Neural progenitor cell (in vitro differentiated cells): Measurements from ENCODE around the gene DOCK4. TPM values are rescaled to one million over a fixed set of nuclear protein-coding genes. Genes with fewer than 3 reads are reported as not detected.

Source experiments
- DNase-seq: peaks from one replicate; pipeline ENCODE4 v3.0.0-alpha.2; 2016; ENCODE audit warnings: low spot score
- H2AFZ ChIP-seq: fragments of 200-600 bp; sonication (generic); replicated peaks from 2 replicates; pipeline ENCODE4 v1.6.1; 2016; ENCODE audit warnings: antibody characterized with exemption
- H3F3A ChIP-seq: fragments of 200-600 bp; sonication (generic); 2 replicates; pipeline ENCODE4 v1.6.1; 2016; ENCODE audit warnings: antibody characterized with exemption, low read depth
- H3K27ac ChIP-seq: fragments of 200-600 bp; sonication (generic); 2 replicates; pipeline ENCODE4 v1.5.1; 2016; ENCODE audit warnings: mild to moderate bottlenecking
- H3K27me3 ChIP-seq: fragments of 200-600 bp; sonication (generic); 2 replicates; pipeline ENCODE4 v1.6.1; 2016; ENCODE audit warnings: mild to moderate bottlenecking, moderate library complexity
- H3K36me3 ChIP-seq: fragments of 200-600 bp; sonication (generic); 2 replicates; pipeline ENCODE4 v1.5.1; 2016
- H3K4me1 ChIP-seq: fragments of 200-600 bp; sonication (generic); 2 replicates; pipeline ENCODE4 v1.6.1; 2016; ENCODE audit warnings: mixed run types
- H3K4me2 ChIP-seq: fragments of 200-600 bp; sonication (generic); 2 replicates; pipeline ENCODE4 v1.6.1; 2016
- H3K4me3 ChIP-seq: fragments of 200-600 bp; sonication (generic); 2 replicates; pipeline ENCODE4 v1.5.1; 2016
- H3K79me2 ChIP-seq: fragments of 200-600 bp; sonication (generic); 2 replicates; pipeline ENCODE4 v1.6.1; 2016; ENCODE audit warnings: low read depth
- H3K9ac ChIP-seq: fragments of 200-600 bp; sonication (generic); 2 replicates; pipeline ENCODE4 v1.6.1; 2016
- H3K9me3 ChIP-seq: fragments of 200-600 bp; sonication (generic); 2 replicates; pipeline ENCODE4 v1.5.1; 2016; ENCODE audit warnings: low read depth
- H4K20me1 ChIP-seq: fragments of 200-600 bp; sonication (generic); 2 replicates; pipeline ENCODE4 v1.6.1; 2016; ENCODE audit warnings: low read depth
- H3K27ac Mint-ChIP-seq: 3 replicates; pipeline ENCODE4 v1.8.0; 2021; ENCODE audit warnings: mixed read lengths
- H3K27me3 Mint-ChIP-seq: 2 replicates; pipeline ENCODE4 v1.8.0; 2022; ENCODE audit warnings: low read depth, mild to moderate bottlenecking, inconsistent platforms, moderate library complexity, mixed read lengths; ENCODE audit not compliant: insufficient read depth
- H3K36me3 Mint-ChIP-seq: 3 replicates; pipeline ENCODE4 v1.8.0; 2021; ENCODE audit warnings: mixed read lengths
- H3K4me1 Mint-ChIP-seq: 3 replicates; pipeline ENCODE4 v1.8.0; 2021; ENCODE audit warnings: mixed read lengths
- H3K4me3 Mint-ChIP-seq: 3 replicates; pipeline ENCODE4 v1.8.0; 2021; ENCODE audit warnings: mild to moderate bottlenecking, moderate library complexity, mixed read lengths
- H3K9me3 Mint-ChIP-seq: 3 replicates; pipeline ENCODE4 v1.8.0; 2020; ENCODE audit warnings: mixed read lengths
- EZH2 ChIP-seq: fragments of 200-600 bp; sonication (generic); IDR thresholded peaks from 2 replicates; pipeline ENCODE4 v1.6.1; 2017; ENCODE audit warnings: antibody characterized with exemption, mild to moderate bottlenecking, moderate library complexity
- EZH2phosphoT487 ChIP-seq: fragments of 200-600 bp; sonication (generic); IDR thresholded peaks from 2 replicates; pipeline ENCODE4 v1.6.1; 2017; ENCODE audit warnings: antibody characterized with exemption
- total RNA-seq: library from RNA; depleted of rRNA; stranded (reverse); fragments of >200 nt; gene quantifications from 2 replicates; pipeline ENCODE4 v1.2.3, GENCODE V29; 2015; ENCODE audit warnings: low replicate concordance
- TF ChIP-seq, protein P1 (sequence below): fragments of 200-600 bp; sonication (generic); IDR thresholded peaks from 2 replicates; pipeline ENCODE4 v1.5.1; 2017; ENCODE audit warnings: antibody characterized with exemption, mild to moderate bottlenecking

Gene DOCK4
- total RNA-seq, 1 donor from 2014 or later, result 11.4 TPM

GRCh38 chr7:111937163-111937562 lies 269.0 kb downstream of the DOCK4 start:
- no peaks in the 10 kb centered on the region for H3K27me3 Mint-ChIP-seq
- Histone ChIP-seq H3K27ac (no peak overlapping the region), H3K36me3 (no peaks in the 10 kb centered on the region), H2AFZ (no peak overlapping the region), H3K9ac (no peak overlapping the region), H3K9me3 (no peaks in the 10 kb centered on the region), H4K20me1 (no peaks in the 10 kb centered on the region), H3K27me3 (no peaks in the 10 kb centered on the region), H3K79me2 (no peaks in the 10 kb centered on the region), H3K4me1 (peaks cover 11% of the 10 kb centered on the region), H3K4me2 (peak overlapping the region; percentile 11), H3F3A (peaks cover 3% of the 10 kb centered on the region), H3K4me3 (no peak overlapping the region)
- TF ChIP-seq EZH2phosphoT487 (no peak), EZH2 (no peak)
- TF ChIP-seq, protein P1, sequence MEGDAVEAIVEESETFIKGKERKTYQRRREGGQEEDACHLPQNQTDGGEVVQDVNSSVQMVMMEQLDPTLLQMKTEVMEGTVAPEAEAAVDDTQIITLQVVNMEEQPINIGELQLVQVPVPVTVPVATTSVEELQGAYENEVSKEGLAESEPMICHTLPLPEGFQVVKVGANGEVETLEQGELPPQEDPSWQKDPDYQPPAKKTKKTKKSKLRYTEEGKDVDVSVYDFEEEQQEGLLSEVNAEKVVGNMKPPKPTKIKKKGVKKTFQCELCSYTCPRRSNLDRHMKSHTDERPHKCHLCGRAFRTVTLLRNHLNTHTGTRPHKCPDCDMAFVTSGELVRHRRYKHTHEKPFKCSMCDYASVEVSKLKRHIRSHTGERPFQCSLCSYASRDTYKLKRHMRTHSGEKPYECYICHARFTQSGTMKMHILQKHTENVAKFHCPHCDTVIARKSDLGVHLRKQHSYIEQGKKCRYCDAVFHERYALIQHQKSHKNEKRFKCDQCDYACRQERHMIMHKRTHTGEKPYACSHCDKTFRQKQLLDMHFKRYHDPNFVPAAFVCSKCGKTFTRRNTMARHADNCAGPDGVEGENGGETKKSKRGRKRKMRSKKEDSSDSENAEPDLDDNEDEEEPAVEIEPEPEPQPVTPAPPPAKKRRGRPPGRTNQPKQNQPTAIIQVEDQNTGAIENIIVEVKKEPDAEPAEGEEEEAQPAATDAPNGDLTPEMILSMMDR, result no peak
- peak; percentile 47 for DNase-seq
- H3K27ac Mint-ChIP-seq, result no peak overlapping the region
- peaks cover 27% of the 10 kb centered on the region for H3K36me3 Mint-ChIP-seq
- no peak overlapping the region for H3K4me3 Mint-ChIP-seq
- H3K4me1 Mint-ChIP-seq, result peaks cover 2% of the 10 kb centered on the region
- H3K9me3 Mint-ChIP-seq, result peaks cover 3% of the 10 kb centered on the region

- DNase-seq, result no peak
- Mint-ChIP-seq H3K36me3 (peaks cover 21% of the 10 kb centered on the region), H3K27ac (no peak overlapping the region), H3K4me1 (peaks cover 18% of the 10 kb centered on the region), H3K4me3 (no peak overlapping the region), H3K9me3 (no peaks in the 10 kb centered on the region), H3K27me3 (no peaks in the 10 kb centered on the region)
- Histone ChIP-seq H3K4me3 (no peak overlapping the region), H3K36me3 (no peaks in the 10 kb centered on the region), H3F3A (peaks cover 3% of the 10 kb centered on the region), H2AFZ (no peak overlapping the region), H3K27ac (no peak overlapping the region), H3K9ac (no peak overlapping the region), H3K4me2 (no peak overlapping the region), H3K27me3 (no peaks in the 10 kb centered on the region), H4K20me1 (no peaks in the 10 kb centered on the region), H3K79me2 (no peaks in the 10 kb centered on the region), H3K9me3 (no peaks in the 10 kb centered on the region), H3K4me1 (peaks cover 26% of the 10 kb centered on the region)
- TF ChIP-seq, protein P1, result no peak
These were observed 272.6 kb downstream of the DOCK4 start for GRCh38 chr7:111933609-111934008.

- no peak for DNase-seq
- no peak overlapping the region for H3K9ac ChIP-seq
- Mint-ChIP-seq H3K27ac (no peak overlapping the region), H3K36me3 (peaks cover 10% of the 10 kb centered on the region), H3K27me3 (no peaks in the 10 kb centered on the region), H3K4me3 (no peak overlapping the region), H3K9me3 (no peaks in the 10 kb centered on the region), H3K4me1 (peaks cover 18% of the 10 kb centered on the region)
- TF ChIP-seq EZH2phosphoT487, result no peak
- TF ChIP-seq, protein P1, result no peak
- H2AFZ ChIP-seq, result no peak overlapping the region
- no peaks in the 10 kb centered on the region for H3K27me3 ChIP-seq
- no peak overlapping the region for H3K27ac ChIP-seq
- H3K4me1 ChIP-seq, result peaks cover 18% of the 10 kb centered on the region
- H3K79me2 ChIP-seq, result no peaks in the 10 kb centered on the region
- H3K4me2 ChIP-seq, result no peak overlapping the region
- H4K20me1 ChIP-seq, result no peaks in the 10 kb centered on the region
- no peaks in the 10 kb centered on the region for H3K9me3 ChIP-seq
- no peak overlapping the region for H3K4me3 ChIP-seq
- H3F3A ChIP-seq, result no peaks in the 10 kb centered on the region
- no peaks in the 10 kb centered on the region for H3K36me3 ChIP-seq
These were observed 274.2 kb downstream of the DOCK4 start for GRCh38 chr7:111931958-111932357.
